NCI-H2029 treated with DMSO at 0.1 percent for 48 hours (cell line): ENCODE measurements around the gene EIF4A3.

ENCODE experiments used
- DNase-seq: peaks from one replicate; lab custom pipeline; 2025; lab: John Stamatoyannopoulos, UW

EIF4A3 gene

DNA sequence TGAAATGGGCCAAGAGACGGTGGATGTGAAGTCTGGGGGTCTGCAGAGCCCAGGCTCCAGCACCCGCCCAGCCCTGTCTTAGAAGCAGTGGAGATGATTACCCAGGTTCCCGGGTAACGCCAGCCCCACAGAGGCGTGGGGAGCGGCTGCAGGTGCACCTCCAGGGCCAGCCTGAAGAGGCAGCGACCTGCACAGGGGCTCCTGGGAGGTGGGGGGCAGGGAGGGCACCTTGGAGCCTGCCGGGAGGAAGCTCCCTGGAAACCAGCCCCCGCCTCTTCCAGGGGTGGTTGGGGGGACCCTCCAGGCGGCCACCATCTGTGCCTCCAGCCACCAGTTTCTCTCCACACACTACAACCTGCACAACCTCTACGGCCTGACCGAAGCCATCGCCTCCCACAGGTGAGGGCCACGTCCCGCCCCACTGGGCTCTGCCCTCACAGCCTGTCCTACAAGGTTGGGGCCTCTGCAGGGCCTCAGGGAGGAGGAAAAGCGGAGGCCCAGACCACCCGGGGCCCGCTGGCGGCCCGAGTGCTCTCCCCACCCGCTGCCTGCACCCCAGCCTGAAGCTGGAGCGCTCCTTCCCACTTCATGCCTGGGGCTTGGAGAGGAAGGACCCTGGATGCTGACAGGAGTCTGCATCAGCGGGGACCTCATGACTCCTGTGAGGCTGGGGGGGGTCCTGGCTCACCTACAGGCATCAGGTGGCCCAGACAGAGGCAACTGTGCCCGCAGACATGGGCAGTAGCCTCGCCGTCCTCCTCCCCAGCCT lies 35.0 kb downstream of the EIF4A3 start:
- DNase-seq = no peak

DNA sequence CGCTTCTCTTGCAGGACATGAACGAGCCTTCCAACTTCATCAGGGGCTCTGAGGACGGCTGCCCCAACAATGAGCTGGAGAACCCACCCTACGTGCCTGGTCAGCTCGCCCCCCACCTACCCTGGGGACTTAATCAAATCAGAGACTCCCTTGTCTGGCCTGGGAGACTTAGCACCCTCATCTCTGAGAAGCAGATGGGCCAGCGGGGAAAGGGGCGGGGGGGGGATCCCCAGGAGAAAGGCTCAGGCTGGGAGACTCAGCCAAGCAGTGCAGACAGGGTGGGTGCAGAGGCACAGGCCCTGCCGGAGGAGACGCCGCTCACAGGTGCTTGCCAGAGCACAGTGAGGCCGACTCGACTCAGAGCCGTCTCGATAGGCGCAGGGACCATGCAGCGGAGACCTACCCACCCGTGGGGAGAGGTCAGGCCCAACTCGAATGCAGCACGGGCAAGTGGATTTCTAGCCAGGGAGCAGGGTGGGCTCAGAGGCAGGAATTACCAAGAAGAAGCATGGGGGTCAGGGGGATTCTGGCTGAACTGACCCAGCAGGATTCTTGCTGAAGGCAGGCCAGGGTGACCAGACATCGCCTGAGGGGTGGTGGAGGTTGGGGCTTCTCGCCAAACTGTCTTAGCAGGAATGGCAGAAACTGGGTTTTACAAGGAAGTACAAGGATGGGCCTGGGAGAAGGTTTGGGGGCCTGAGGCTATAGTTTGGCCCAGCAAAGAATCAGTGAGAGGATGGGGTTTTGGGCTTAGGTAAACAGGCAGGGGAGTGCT lies 35.8 kb downstream of the EIF4A3 start:
- DNase-seq = no peak

- no peak for DNase-seq
Observed at GRCh38 chr17:80110447-80110812, 36.5 kb downstream of the EIF4A3 start.

- no peak for DNase-seq
Observed at GRCh38 chr17:80109713-80110446, 37.0 kb downstream of the EIF4A3 start.

- no peak for DNase-seq
Observed at GRCh38 chr17:80109066-80109660, 37.8 kb downstream of the EIF4A3 start.

DNA sequence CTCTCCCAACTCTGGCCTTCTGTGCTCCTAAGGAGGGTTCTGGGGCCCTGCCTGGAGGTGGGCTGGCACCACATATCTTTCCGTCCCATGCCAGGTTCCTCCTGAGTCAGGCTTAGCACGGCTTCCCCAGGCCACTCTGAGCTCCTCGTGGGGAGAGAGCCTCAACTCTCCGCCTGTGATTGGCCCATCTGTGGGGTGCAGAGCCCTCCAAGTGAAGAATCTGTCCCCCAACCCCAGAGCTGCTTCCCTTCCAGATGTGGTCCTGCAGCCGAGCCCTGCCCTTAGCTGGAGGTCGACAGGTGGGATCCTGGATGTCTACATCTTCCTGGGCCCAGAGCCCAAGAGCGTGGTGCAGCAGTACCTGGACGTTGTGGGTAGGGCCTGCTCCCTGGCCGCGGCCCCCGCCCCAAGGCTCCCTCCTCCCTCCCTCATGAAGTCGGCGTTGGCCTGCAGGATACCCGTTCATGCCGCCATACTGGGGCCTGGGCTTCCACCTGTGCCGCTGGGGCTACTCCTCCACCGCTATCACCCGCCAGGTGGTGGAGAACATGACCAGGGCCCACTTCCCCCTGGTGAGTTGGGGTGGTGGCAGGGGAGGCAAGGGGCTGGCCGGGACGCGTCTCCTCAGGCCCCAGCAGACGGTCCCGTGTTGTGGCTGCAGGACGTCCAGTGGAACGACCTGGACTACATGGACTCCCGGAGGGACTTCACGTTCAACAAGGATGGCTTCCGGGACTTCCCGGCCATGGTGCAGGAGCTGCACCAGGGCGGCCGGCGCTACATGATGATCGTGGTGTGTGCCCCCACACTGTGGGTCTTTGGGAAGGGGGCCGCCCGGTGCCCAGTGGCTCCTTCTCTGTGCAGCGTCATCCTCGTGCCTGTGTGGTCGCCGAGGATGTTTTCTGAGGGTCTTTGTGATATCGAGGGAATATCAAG lies 38.6 kb downstream of the EIF4A3 start:
- DNase-seq = no peak

DNA sequence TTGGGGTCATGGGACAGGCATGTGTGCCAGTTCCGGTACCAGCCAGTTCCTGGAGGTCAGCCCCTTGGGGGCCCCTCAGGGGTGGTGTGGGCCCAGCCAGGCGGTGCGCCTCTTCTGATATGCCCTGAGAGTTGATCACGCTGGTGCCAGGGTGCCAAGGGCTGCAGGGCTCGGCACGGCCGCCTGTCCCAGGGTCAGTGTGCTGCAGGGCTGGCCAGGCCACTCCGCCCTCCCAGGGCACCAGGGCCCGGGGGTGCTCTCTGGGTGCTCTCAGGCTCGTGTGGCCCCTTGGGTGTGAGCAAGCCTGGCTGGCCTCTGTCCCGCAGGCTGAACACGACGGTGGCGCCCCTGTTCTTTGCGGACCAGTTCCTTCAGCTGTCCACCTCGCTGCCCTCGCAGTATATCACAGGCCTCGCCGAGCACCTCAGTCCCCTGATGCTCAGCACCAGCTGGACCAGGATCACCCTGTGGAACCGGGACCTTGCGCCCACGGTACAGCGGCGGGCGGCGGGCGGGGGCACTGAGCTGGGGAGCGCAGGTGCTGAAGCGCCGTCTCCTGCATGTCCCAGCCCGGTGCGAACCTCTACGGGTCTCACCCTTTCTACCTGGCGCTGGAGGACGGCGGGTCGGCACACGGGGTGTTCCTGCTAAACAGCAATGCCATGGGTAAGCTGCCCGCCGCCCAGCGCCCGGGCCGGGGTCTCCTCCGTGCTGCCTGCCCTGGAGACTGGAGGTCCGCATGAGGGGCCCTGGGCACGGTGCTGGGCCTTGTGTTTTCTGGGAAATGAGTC lies 39.5 kb downstream of the EIF4A3 start:
- no peak for DNase-seq

DNA sequence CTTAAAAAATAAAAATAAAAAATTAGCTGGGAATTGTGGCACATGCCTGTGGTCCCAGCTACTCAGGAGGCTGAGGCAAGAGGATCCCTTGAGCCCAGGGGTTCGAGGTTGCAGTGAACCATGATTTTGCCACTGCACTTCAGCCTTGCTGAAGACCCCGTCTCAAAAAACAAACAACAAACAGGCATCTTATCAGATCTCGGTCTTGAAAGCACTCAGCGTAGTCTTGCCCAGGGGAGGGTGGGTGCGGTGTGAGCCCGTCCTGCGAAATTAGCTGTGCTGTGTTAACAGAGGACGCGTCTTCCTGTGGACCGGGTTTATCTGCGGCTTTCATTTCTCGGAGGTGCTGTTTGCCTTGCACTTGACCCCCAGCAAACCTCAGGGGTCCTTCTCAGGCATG lies 40.2 kb downstream of the EIF4A3 start:
- DNase-seq = no peak

DNA sequence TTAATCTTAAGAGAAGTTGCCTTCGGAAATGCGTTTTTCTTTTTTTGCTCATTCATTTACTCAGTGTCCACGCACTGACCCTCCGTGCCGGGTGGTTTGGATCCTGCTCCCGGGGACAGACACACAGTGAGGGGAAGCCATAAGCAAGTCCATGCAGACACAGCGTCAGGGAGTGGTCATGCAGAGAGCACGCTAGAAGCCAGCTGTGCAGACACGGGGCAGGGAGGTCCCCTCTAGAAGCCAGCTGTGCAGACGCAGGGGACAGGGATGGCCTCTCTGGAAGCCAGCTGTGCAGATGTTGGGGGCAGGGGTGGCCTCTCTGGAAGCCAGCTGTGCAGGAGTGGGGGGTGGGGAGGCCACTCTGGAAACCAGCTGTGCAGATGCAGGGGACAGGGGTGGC lies 40.8 kb downstream of the EIF4A3 start:
- DNase-seq = no peak

DNA sequence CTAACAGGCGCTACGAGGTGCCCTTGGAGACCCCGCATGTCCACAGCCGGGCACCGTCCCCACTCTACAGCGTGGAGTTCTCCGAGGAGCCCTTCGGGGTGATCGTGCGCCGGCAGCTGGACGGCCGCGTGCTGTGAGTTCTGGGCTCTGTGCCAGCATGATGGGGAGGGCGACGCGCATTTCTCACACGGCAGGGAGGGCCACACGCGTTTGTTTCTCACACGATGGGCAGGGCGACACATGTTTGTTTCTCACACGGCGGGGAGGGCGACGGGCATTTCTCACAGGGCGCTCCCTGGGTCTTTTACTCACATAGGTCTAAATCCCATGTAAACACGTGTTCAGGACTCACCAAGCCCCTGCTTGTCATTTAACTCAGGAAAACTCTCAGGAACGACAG lies 41.2 kb downstream of the EIF4A3 start:
- no peak for DNase-seq

GRCh38 chr17:80104956-80105375 lies 42.0 kb downstream of the EIF4A3 start:
- no peak for DNase-seq

DNA sequence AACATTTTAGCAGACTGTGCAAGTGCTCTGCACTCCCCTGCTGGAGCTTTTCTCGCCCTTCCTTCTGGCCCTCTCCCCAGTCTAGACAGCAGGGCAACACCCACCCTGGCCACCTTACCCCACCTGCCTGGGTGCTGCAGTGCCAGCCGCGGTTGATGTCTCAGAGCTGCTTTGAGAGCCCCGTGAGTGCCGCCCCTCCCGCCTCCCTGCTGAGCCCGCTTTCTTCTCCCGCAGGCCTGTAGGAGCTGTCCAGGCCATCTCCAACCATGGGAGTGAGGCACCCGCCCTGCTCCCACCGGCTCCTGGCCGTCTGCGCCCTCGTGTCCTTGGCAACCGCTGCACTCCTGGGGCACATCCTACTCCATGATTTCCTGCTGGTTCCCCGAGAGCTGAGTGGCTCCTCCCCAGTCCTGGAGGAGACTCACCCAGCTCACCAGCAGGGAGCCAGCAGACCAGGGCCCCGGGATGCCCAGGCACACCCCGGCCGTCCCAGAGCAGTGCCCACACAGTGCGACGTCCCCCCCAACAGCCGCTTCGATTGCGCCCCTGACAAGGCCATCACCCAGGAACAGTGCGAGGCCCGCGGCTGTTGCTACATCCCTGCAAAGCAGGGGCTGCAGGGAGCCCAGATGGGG lies 42.5 kb downstream of the EIF4A3 start:
- DNase-seq = peak; percentile 59

- no peak for DNase-seq
Observed at GRCh38 chr17:80103449-80104085, 43.4 kb downstream of the EIF4A3 start.

GRCh38 chr17:80102664-80103448 lies 44.1 kb downstream of the EIF4A3 start:
- no peak for DNase-seq

- DNase-seq = no peak
Observed at GRCh38 chr17:80101946-80102663, 44.8 kb downstream of the EIF4A3 start.

GRCh38 chr17:80101011-80101945 lies 45.6 kb downstream of the EIF4A3 start, which contains the start of gene GAA:
TSS of gene GAA (plus strand) at chr17:80101581. CDS start at chr17:80104587, 3,006 bp downstream.
- DNase-seq = no peak

- no peak for DNase-seq
Observed at GRCh38 chr17:80100035-80100323, 46.9 kb downstream of the EIF4A3 start.
